K562 (cell line): Measurements from ENCODE around the gene EXOC3L1.
A peak's percentile ranks its signal among the peaks of the same experiment; 100 is the strongest.

Source experiments
- DPF2 ChIP-seq: fragments of 450-650 bp; IDR thresholded peaks from 2 replicates; pipeline ENCODE4 v1.6.1; 2016
- ERF ChIP-seq: fragments of 450-650 bp; formaldehyde crosslinking; IDR thresholded peaks from 2 replicates; pipeline ENCODE4 v1.4.0; 2020; ENCODE audit warnings: mild to moderate bottlenecking, mixed read lengths
- JUND ChIP-seq, 2 experiments: IDR thresholded peaks; 2 replicates in 1 of 2; 3 replicates in 1 of 2; pipeline ENCODE4 v1.6.1; 2011; ENCODE audit warnings: borderline replicate concordance in 2 of 2, low read depth in 2 of 2, low read length in 2 of 2, improper control_type of control experiment in 1 of 2, missing biosample characterization in 1 of 2, missing genetic modification characterization in 1 of 2, missing genetic modification reagents in 1 of 2
- NRF1 ChIP-seq, 2 experiments: fragments of 450-650 bp; IDR thresholded peaks in 1 of 2; conservative IDR thresholded peaks in 1 of 2; 2 replicates each; pipeline ENCODE4 v1.6.1; 2014; ENCODE audit warnings: mild to moderate bottlenecking in 2 of 2
- PHB2 ChIP-seq: fragments of 450-650 bp; IDR thresholded peaks from 2 replicates; pipeline ENCODE4 v1.6.1; 2017; ENCODE audit warnings: low read depth
- RBM22 ChIP-seq: fragments of 200-400 bp; formaldehyde crosslinking; IDR thresholded peaks from 2 replicates; pipeline ENCODE4 v1.6.1; 2018; ENCODE audit warnings: low read length, low read depth; ENCODE audit not compliant: poor library complexity, severe bottlenecking
- SIRT6 ChIP-seq: IDR thresholded peaks from one replicate; pipeline ENCODE4 v1.6.1; 2012; ENCODE audit warnings: low read depth, mild to moderate bottlenecking, control low read depth, inconsistent platforms, low read length, moderate library complexity
- ZNF408 ChIP-seq: fragments of 250-450 bp; sonication (Bioruptor Pico); IDR thresholded peaks from 2 replicates; pipeline ENCODE4 v1.4.0; 2020; ENCODE audit warnings: low read depth, mild to moderate bottlenecking, moderate library complexity
- TF ChIP-seq, protein P1 (sequence below), 2 experiments: fragments of 450-650 bp in 1 of 2; sonication (generic) in 1 of 2; formaldehyde crosslinking in 1 of 2; IDR thresholded peaks in 1 of 2; conservative IDR thresholded peaks in 1 of 2; 2 replicates each; pipeline versions ENCODE4 v1.6.1 to v1.8.1; 2016 to 2023; ENCODE audit warnings: mild to moderate bottlenecking in 2 of 2, moderate library complexity in 2 of 2, inconsistent platforms in 1 of 2, missing genetic modification reagents in 1 of 2
- TF ChIP-seq, protein P2 (sequence below), 3 experiments: IDR thresholded peaks in 2 of 3; conservative IDR thresholded peaks in 1 of 3; 2 replicates each; pipeline ENCODE4 v1.5.1; 2011 to 2012; ENCODE audit warnings: low read length in 3 of 3, mild to moderate bottlenecking in 3 of 3, control low read depth in 2 of 3, improper control_type of control experiment in 1 of 3, inconsistent platforms in 1 of 3, low read depth in 1 of 3, mixed read lengths in 1 of 3, moderate library complexity in 1 of 3; ENCODE audit not compliant: insufficient read depth in 2 of 3
- TF ChIP-seq, protein P3 (sequence below): sonication (generic); formaldehyde crosslinking; IDR thresholded peaks from 2 replicates; pipeline ENCODE4 v1.8.1; 2023; ENCODE audit warnings: mild to moderate bottlenecking, missing genetic modification reagents
- TF ChIP-seq, protein P4 (sequence below): fragments of 250-450 bp; sonication (Bioruptor Pico); IDR thresholded peaks from 2 replicates; pipeline ENCODE4 v1.8.0; 2022; ENCODE audit warnings: moderate library complexity, mild to moderate bottlenecking, inconsistent platforms

DNA sequence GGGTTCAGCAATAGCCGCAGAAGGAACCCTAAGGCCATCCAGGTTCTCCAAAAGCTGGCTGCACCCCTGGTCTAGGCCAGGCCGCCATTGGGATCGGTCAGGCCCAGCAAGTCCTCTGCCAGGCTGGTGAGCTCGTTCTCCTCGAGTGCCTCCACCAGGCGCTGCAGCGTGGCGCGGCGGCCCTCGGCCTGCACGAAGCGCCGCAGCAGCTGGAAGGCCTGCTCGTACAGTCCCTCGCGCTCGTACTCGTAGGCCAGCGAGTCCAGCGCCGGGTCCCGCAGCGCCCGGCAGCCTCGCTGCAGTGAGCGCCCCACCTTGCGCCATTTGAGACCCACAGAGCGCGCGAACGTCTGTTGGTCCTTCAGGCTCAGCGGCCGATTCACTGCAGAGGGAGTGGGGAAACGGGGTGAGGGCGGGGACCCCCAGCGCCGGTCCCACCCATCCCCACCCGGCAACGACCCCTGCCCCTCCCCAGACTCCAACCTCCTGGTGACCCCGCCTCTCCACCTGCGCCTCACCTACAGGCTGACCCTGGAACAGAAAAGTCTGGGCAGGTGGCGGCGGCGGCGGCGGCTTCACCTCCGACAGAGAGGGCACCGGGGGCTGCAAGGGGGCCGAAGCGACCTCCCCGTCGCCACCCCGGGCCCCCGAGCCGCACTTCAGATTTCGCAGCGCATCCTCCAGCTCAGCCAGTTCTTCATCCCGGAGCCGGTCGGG is 35.2 kb downstream of the EXOC3L1 start:
- TF ChIP-seq, protein P1, sequence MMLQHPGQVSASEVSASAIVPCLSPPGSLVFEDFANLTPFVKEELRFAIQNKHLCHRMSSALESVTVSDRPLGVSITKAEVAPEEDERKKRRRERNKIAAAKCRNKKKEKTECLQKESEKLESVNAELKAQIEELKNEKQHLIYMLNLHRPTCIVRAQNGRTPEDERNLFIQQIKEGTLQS (IDR thresholded peaks at IDR 0.05) = no peak
- TF ChIP-seq, protein P1 (CRISPR knock-in tag; conservative IDR thresholded peaks at IDR 0.05) = no peak
- TF ChIP-seq NRF1 (conservative IDR thresholded peaks at IDR 0.05 in 1 of 2, IDR thresholded peaks at IDR 0.05 in 1 of 2) (no peak), ERF (CRISPR knock-in tag) (no peak), JUND (IDR thresholded peaks at IDR 0.05; ENCODE audit: borderline replicate concordance, low read depth, low read length) (no peak), JUND (tag; IDR thresholded peaks at IDR 0.05; ENCODE audit: borderline replicate concordance, low read depth, low read length) (no peak), RBM22 (peak; percentile 2), PHB2 (no peak), DPF2 (no peak), ZNF408 (CRISPR knock-in tag) (no peak), SIRT6 (no peak)
- TF ChIP-seq, protein P2, sequence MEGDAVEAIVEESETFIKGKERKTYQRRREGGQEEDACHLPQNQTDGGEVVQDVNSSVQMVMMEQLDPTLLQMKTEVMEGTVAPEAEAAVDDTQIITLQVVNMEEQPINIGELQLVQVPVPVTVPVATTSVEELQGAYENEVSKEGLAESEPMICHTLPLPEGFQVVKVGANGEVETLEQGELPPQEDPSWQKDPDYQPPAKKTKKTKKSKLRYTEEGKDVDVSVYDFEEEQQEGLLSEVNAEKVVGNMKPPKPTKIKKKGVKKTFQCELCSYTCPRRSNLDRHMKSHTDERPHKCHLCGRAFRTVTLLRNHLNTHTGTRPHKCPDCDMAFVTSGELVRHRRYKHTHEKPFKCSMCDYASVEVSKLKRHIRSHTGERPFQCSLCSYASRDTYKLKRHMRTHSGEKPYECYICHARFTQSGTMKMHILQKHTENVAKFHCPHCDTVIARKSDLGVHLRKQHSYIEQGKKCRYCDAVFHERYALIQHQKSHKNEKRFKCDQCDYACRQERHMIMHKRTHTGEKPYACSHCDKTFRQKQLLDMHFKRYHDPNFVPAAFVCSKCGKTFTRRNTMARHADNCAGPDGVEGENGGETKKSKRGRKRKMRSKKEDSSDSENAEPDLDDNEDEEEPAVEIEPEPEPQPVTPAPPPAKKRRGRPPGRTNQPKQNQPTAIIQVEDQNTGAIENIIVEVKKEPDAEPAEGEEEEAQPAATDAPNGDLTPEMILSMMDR (IDR thresholded peaks at IDR 0.05 in 2 of 3, conservative IDR thresholded peaks at IDR 0.05 in 1 of 3; ENCODE audit: insufficient read depth in 2 of 3, low read depth in 1 of 3, low read length in 3 of 3) = no peak
- TF ChIP-seq, protein P3, sequence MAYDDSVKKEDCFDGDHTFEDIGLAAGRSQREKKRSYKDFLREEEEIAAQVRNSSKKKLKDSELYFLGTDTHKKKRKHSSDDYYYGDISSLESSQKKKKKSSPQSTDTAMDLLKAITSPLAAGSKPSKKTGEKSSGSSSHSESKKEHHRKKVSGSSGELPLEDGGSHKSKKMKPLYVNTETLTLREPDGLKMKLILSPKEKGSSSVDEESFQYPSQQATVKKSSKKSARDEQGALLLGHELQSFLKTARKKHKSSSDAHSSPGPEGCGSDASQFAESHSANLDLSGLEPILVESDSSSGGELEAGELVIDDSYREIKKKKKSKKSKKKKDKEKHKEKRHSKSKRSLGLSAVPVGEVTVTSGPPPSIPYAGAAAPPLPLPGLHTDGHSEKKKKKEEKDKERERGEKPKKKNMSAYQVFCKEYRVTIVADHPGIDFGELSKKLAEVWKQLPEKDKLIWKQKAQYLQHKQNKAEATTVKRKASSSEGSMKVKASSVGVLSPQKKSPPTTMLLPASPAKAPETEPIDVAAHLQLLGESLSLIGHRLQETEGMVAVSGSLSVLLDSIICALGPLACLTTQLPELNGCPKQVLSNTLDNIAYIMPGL = no peak
- TF ChIP-seq, protein P4, sequence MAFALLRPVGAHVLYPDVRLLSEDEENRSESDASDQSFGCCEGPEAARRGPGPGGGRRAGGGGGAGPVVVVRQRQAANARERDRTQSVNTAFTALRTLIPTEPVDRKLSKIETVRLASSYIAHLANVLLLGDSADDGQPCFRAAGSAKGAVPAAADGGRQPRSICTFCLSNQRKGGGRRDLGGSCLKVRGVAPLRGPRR = no peak
